ENCODE results near the gene NTN5. TPM values are rescaled to one million over a fixed set of nuclear protein-coding genes. Genes with fewer than 3 reads are reported as not detected.

Gene NTN5
- total RNA-seq, 4 donors from 2014 or later = not detected

DNA sequence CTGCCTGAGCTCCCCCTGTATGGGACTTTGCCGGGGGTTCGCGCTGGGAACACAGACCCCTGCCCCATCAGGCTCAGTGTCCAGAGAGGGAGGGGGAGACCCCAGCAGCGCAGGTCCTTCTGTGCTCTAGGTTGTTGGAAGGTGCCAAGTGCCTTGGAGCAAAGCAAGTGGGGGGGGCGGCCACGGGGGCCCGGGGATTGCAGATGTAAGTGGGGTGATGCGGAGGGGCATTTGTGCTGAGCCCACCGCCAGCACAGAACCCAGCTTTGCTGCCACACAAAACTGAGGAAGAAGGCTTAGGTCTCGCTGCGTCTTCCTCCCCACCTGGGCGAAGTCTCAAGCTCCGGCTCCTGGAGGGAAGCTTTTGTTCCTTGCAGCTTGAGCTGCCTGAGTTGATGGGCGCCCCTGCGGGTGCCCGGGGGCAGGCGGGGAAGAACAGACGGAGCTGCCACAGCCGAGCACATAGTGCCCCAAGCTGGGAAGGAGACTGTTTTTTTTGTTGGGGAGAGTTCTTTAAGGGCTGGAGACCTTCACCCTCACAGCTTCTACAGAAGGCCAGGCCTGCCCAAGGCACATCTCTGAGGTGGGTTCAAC is 1.5 kb upstream of the NTN5 start:
- no peak for DNase-seq
- intact Hi-C loops (cut with DNase I; ENCODE audit: low total_unique reads) (loop anchor here (10.0 kb wide), 1 partner anchor 170 kb away; no protein-coding TSS in a partner anchor), in situ Hi-C loops (cut with MboI; ENCODE audit: low sequenced_read_pairs in 4 of 4) (loop anchor here in 1 of 4 donors (10.0 kb wide), 1 partner anchor 170 kb away; no protein-coding TSS in a partner anchor)
- Histone ChIP-seq H3K36me3 (no peaks in the 10 kb centered on the region), H3K4me3 (no peak overlapping the region), H3K4me1 (peaks cover 4 to 11% of the 10 kb centered on the region in 2 donors), H3K9me3 (no peaks in the 10 kb centered on the region), H3K27ac (no peak overlapping the region), H3K27me3 (no peaks in the 10 kb centered on the region)
- ATAC-seq = no peak
- TF ChIP-seq, protein P1, sequence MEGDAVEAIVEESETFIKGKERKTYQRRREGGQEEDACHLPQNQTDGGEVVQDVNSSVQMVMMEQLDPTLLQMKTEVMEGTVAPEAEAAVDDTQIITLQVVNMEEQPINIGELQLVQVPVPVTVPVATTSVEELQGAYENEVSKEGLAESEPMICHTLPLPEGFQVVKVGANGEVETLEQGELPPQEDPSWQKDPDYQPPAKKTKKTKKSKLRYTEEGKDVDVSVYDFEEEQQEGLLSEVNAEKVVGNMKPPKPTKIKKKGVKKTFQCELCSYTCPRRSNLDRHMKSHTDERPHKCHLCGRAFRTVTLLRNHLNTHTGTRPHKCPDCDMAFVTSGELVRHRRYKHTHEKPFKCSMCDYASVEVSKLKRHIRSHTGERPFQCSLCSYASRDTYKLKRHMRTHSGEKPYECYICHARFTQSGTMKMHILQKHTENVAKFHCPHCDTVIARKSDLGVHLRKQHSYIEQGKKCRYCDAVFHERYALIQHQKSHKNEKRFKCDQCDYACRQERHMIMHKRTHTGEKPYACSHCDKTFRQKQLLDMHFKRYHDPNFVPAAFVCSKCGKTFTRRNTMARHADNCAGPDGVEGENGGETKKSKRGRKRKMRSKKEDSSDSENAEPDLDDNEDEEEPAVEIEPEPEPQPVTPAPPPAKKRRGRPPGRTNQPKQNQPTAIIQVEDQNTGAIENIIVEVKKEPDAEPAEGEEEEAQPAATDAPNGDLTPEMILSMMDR (IDR thresholded peaks at IDR 0.05 in 4 of 5, conservative IDR thresholded peaks at IDR 0.05 in 1 of 5) = no peak
- no peak for TF ChIP-seq POLR2A (IDR thresholded peaks at IDR 0.05)

DNA sequence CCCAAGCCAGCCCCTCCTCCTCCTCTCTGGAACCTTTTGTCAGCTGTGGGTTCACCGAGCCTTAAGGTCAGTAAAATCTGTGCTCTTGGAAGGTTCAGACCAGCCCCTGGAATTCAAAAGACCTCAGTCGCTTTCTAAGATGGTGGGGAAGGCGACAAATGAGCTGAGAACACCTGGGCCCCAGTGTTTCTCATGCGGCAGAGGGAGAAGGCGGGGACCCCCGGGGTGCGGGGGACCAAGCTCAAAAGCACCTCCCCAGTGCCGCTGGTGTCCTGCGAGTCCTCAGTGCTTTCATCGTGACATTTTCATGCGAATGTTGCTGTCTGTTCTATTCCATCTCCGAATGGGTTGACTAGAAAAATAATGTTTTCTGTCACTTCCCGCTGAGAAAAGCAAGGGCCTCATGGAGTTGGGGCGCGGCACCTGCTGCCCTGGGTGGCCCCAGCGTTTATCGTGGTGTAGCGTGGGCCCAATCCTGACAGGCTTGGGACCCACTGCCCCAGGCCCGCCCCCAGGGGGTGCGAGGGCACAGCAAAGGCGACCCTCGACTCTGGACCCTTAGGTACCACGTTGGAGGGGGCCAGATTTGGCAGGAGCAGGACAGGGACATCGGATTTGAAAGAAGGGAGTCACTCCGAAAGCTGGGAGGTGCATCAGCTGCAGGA is 751 bp upstream of the NTN5 start:
- TF ChIP-seq POLR2A (IDR thresholded peaks at IDR 0.05) = no peak
- TF ChIP-seq, protein P1 (IDR thresholded peaks at IDR 0.05 in 4 of 5, conservative IDR thresholded peaks at IDR 0.05 in 1 of 5) = no peak
- peaks cover 4 to 11% of the 10 kb centered on the region in 2 donors for H3K4me1 ChIP-seq
- H3K9me3 ChIP-seq = no peaks in the 10 kb centered on the region
- H3K4me3 ChIP-seq = no peak overlapping the region
- no peak overlapping the region for H3K27ac ChIP-seq
- ATAC-seq (no peak), DNase-seq (no peak)
- intact Hi-C loops (cut with DNase I; ENCODE audit: low total_unique reads) = loop anchor here (10.0 kb wide), 1 partner anchor 171 kb away; no protein-coding TSS in a partner anchor
- no peaks in the 10 kb centered on the region for H3K27me3 ChIP-seq
- in situ Hi-C loops (cut with MboI; ENCODE audit: low sequenced_read_pairs in 4 of 4) = loop anchor here in 1 of 4 donors (10.0 kb wide), 1 partner anchor 171 kb away; no protein-coding TSS in a partner anchor
- H3K36me3 ChIP-seq = no peaks in the 10 kb centered on the region

DNA sequence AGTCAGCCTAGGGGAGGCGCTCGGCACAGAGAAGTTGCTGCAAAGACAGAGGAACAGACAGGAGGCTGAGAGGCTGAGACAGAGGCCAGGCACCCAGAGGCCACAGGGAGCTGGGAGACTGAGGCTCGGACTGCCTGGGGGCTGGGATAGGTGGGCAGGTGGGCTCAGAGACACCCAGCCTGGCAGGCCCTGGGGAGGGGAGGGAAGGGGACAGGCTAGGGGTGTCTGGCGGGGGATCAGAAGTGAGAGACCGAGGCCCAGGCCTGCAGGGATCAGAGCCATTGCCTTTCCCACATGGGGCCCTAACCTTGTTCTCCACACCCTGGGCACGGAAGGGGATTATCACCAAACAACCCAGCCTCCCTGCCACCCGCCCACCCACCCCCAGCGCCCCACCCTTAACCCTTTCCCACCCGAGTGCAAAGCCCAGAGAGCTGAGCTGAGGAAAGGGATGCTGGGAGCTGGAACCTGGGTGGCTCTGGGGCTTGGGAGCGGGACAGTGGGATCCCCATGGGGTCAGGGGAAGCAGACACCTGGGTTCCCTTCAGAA is 1.3 kb downstream of the NTN5 start:
- DNase-seq (no peak), ATAC-seq (no peak)
- in situ Hi-C loops (cut with MboI; ENCODE audit: low sequenced_read_pairs in 4 of 4) (loop anchor here in 1 of 4 donors (10.0 kb wide), 1 partner anchor 173 kb away; no protein-coding TSS in a partner anchor), intact Hi-C loops (cut with DNase I; ENCODE audit: low total_unique reads) (loop anchor here (10.0 kb wide), 1 partner anchor 173 kb away; no protein-coding TSS in a partner anchor)
- H3K36me3 ChIP-seq = no peaks in the 10 kb centered on the region
- H3K27ac ChIP-seq = no peak overlapping the region
- TF ChIP-seq, protein P1 (IDR thresholded peaks at IDR 0.05 in 4 of 5, conservative IDR thresholded peaks at IDR 0.05 in 1 of 5) = no peak
- TF ChIP-seq POLR2A (IDR thresholded peaks at IDR 0.05) = no peak
- H3K4me1 ChIP-seq = peaks cover 4 to 11% of the 10 kb centered on the region in 2 donors
- H3K27me3 ChIP-seq = no peaks in the 10 kb centered on the region
- no peaks in the 10 kb centered on the region for H3K9me3 ChIP-seq
- no peak overlapping the region for H3K4me3 ChIP-seq

- in situ Hi-C loops (cut with MboI; ENCODE audit: low sequenced_read_pairs in 4 of 4) (loop anchor here in 1 of 4 donors (10.0 kb wide), 1 partner anchor 174 kb away; no protein-coding TSS in a partner anchor), intact Hi-C loops (cut with DNase I; ENCODE audit: low total_unique reads) (loop anchor here (10.0 kb wide), 1 partner anchor 174 kb away; no protein-coding TSS in a partner anchor)
- H3K27ac ChIP-seq = no peak overlapping the region
- H3K4me3 ChIP-seq = no peak overlapping the region
- peaks cover 4 to 11% of the 10 kb centered on the region in 2 donors for H3K4me1 ChIP-seq
- ATAC-seq (no peak), DNase-seq (no peak)
- TF ChIP-seq POLR2A (IDR thresholded peaks at IDR 0.05) = no peak
- TF ChIP-seq, protein P1 (IDR thresholded peaks at IDR 0.05 in 4 of 5, conservative IDR thresholded peaks at IDR 0.05 in 1 of 5) = no peak
- no peaks in the 10 kb centered on the region for H3K36me3 ChIP-seq
- no peaks in the 10 kb centered on the region for H3K9me3 ChIP-seq
- H3K27me3 ChIP-seq = no peaks in the 10 kb centered on the region
Measured at GRCh38 chr19:48670699-48671445, 1.9 kb downstream of the NTN5 start.
